Measurements from ENCODE around the gene NEDD9. TPM values are rescaled to one million over a fixed set of nuclear protein-coding genes. Genes with fewer than 3 reads are reported as not detected.

The NEDD9 gene
- total and polyA plus RNA-seq, 2 of the 13 experiments (the other 11 are each of a cell fraction or from before 2014, with no cell fraction given): 27.1 to 389 TPM

DNA sequence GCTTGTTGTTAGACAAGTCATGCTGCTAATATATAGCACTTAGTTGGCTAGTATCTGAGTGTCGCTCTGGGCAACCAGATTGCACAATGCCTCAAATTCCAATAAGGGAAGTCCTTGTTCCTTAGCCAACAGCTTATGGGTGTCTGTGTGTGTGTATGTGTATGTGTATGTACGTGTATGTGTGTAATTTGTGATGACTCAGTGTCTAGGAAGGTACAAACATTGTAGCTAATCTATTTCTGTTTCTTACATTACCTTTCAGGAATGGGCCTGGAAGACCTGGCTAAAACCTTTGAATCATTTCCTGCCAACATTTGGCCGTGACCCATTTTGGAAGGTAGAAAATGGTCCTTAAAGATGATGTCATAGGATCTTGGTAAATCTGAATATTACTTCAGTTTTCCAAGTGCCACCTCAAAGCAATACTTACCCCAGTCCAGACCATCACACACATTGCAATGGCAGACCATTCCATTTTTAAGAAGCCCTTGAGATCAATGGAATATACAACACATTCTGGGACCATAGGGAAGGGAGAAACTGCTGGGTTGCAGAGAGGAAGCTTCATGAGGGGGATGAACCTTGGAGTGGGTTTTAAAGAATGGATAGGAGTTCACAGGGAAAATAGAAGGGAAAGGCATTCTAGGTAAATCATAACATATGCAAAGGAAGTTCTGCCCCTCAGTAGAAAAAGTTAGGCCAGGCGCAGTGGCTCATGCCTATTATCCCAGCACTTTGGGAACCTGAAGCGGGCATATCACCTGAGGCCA, 25.1 kb downstream of the NEDD9 start (continued):
- TF ChIP-seq CBFB (CRISPR knock-in tag; IDR thresholded peaks at IDR 0.05) (0 out of 2 replicates have a peak, but pooled peaks have one; percentile 46), ZNF260 (CRISPR knock-in tag; IDR thresholded peaks at IDR 0.05; ENCODE audit: borderline replicate concordance, low read depth) (no peak), ONECUT2 (CRISPR knock-in tag; IDR thresholded peaks at IDR 0.05) (peak; percentile 48; the same call in 1 of the 2 replicates), PAF1 (CRISPR knock-in tag; IDR thresholded peaks at IDR 0.05) (peak; percentile 17; the same call in 1 of the 2 replicates), MIER3 (CRISPR knock-in tag; IDR thresholded peaks at IDR 0.05; ENCODE audit: borderline replicate concordance) (peak; percentile 97; the same call in 1 of the 2 replicates), TCF7 (IDR thresholded peaks at IDR 0.05; ENCODE audit: low read depth) (peak; percentile 59), NFATC3 (CRISPR knock-in tag; IDR thresholded peaks at IDR 0.05) (no peak), ZSCAN29 (CRISPR knock-in tag; conservative IDR thresholded peaks at IDR 0.05) (0 out of 2 replicates have a peak, but pooled peaks have one; percentile 54), ZNF335 (CRISPR knock-in tag; IDR thresholded peaks at IDR 0.05) (peak; percentile 77; the same call in 1 of the 2 replicates), SIX4 (CRISPR knock-in tag; IDR thresholded peaks at IDR 0.05) (peak; percentile 73; the same call in 1 of the 2 replicates), ATF7 (IDR thresholded peaks at IDR 0.05) (peak; percentile 96), ATF7 (CRISPR knock-in tag; IDR thresholded peaks at IDR 0.05) (peak; percentile 24; the same call in 1 of the 2 replicates), TGIF2 (CRISPR knock-in tag; IDR thresholded peaks at IDR 0.05) (peak; percentile 86), TBX2 (CRISPR knock-in tag; IDR thresholded peaks at IDR 0.05; ENCODE audit: borderline replicate concordance) (peak; percentile 85), MAFF (IDR thresholded peaks at IDR 0.05; ENCODE audit: low read depth, low read length) (peak; percentile 90)
- TF ChIP-seq, protein P1, sequence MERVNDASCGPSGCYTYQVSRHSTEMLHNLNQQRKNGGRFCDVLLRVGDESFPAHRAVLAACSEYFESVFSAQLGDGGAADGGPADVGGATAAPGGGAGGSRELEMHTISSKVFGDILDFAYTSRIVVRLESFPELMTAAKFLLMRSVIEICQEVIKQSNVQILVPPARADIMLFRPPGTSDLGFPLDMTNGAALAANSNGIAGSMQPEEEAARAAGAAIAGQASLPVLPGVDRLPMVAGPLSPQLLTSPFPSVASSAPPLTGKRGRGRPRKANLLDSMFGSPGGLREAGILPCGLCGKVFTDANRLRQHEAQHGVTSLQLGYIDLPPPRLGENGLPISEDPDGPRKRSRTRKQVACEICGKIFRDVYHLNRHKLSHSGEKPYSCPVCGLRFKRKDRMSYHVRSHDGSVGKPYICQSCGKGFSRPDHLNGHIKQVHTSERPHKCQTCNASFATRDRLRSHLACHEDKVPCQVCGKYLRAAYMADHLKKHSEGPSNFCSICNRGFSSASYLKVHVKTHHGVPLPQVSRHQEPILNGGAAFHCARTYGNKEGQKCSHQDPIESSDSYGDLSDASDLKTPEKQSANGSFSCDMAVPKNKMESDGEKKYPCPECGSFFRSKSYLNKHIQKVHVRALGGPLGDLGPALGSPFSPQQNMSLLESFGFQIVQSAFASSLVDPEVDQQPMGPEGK (CRISPR knock-in tag; IDR thresholded peaks at IDR 0.05): peak; percentile 29; the same call in 1 of the 2 replicates
- TF ChIP-seq, protein P2, sequence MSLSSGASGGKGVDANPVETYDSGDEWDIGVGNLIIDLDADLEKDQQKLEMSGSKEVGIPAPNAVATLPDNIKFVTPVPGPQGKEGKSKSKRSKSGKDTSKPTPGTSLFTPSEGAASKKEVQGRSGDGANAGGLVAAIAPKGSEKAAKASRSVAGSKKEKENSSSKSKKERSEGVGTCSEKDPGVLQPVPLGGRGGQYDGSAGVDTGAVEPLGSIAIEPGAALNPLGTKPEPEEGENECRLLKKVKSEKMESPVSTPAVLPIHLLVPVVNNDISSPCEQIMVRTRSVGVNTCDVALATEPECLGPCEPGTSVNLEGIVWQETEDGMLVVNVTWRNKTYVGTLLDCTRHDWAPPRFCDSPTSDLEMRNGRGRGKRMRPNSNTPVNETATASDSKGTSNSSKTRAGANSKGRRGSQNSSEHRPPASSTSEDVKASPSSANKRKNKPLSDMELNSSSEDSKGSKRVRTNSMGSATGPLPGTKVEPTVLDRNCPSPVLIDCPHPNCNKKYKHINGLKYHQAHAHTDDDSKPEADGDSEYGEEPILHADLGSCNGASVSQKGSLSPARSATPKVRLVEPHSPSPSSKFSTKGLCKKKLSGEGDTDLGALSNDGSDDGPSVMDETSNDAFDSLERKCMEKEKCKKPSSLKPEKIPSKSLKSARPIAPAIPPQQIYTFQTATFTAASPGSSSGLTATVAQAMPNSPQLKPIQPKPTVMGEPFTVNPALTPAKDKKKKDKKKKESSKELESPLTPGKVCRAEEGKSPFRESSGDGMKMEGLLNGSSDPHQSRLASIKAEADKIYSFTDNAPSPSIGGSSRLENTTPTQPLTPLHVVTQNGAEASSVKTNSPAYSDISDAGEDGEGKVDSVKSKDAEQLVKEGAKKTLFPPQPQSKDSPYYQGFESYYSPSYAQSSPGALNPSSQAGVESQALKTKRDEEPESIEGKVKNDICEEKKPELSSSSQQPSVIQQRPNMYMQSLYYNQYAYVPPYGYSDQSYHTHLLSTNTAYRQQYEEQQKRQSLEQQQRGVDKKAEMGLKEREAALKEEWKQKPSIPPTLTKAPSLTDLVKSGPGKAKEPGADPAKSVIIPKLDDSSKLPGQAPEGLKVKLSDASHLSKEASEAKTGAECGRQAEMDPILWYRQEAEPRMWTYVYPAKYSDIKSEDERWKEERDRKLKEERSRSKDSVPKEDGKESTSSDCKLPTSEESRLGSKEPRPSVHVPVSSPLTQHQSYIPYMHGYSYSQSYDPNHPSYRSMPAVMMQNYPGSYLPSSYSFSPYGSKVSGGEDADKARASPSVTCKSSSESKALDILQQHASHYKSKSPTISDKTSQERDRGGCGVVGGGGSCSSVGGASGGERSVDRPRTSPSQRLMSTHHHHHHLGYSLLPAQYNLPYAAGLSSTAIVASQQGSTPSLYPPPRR (CRISPR knock-in tag; IDR thresholded peaks at IDR 0.05; ENCODE audit: borderline replicate concordance): peak; percentile 57
- TF ChIP-seq, protein P3, sequence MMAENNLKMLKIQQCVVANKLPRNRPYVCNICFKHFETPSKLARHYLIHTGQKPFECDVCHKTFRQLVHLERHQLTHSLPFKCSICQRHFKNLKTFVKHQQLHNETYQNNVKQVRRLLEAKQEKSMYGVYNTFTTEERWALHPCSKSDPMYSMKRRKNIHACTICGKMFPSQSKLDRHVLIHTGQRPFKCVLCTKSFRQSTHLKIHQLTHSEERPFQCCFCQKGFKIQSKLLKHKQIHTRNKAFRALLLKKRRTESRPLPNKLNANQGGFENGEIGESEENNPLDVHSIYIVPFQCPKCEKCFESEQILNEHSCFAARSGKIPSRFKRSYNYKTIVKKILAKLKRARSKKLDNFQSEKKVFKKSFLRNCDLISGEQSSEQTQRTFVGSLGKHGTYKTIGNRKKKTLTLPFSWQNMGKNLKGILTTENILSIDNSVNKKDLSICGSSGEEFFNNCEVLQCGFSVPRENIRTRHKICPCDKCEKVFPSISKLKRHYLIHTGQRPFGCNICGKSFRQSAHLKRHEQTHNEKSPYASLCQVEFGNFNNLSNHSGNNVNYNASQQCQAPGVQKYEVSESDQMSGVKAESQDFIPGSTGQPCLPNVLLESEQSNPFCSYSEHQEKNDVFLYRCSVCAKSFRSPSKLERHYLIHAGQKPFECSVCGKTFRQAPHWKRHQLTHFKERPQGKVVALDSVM (CRISPR knock-in tag; IDR thresholded peaks at IDR 0.05): no peak

All from HepG2 (cell line).